ENCODE data around the gene OVOL1. TPM values are rescaled to one million over a fixed set of nuclear protein-coding genes. Genes with fewer than 3 reads are reported as not detected.

Gene OVOL1
- total and polyA plus RNA-seq, 2 of the 13 experiments (the other 11 are each of a cell fraction or from before 2014, with no cell fraction given): 0.01 TPM; not detected in 1

- TF ChIP-seq ZNF407 (CRISPR knock-in tag; IDR thresholded peaks at IDR 0.05; ENCODE audit: not compliant biosample characterization) (no peak), MTERF4 (CRISPR knock-in tag; IDR thresholded peaks at IDR 0.05) (no peak), PHF20 (CRISPR knock-in tag; IDR thresholded peaks at IDR 0.05) (no peak), SNRNP70 (IDR thresholded peaks at IDR 0.05; ENCODE audit: low read depth, low read length) (no peak), ZNF142 (CRISPR knock-in tag; IDR thresholded peaks at IDR 0.05) (no peak), ATF7 (IDR thresholded peaks at IDR 0.05) (no peak), ATF7 (CRISPR knock-in tag; IDR thresholded peaks at IDR 0.05) (no peak), ZNF674 (CRISPR knock-in tag; IDR thresholded peaks at IDR 0.05; ENCODE audit: low read depth) (no peak), BRCA1 (CRISPR knock-in tag; IDR thresholded peaks at IDR 0.05) (no peak), ZNF816 (CRISPR knock-in tag; IDR thresholded peaks at IDR 0.05; ENCODE audit: borderline replicate concordance) (no peak), ZGPAT (CRISPR knock-in tag; IDR thresholded peaks at IDR 0.05) (no peak)
Observed at GRCh38 chr11:65821107-65821506, 34.2 kb downstream of the OVOL1 start (continued).

Data from HepG2 (cell line).